Right lobe of liver (tissue), 6 donors: Measurements from ENCODE around the gene FADS2. TPM values are rescaled to one million over a fixed set of nuclear protein-coding genes. Genes with fewer than 3 reads are reported as not detected.

Source experiments
- ATAC-seq, 4 donors: fragments of 200-7000 bp; cut with Tn5 transposase; one replicate each; pipeline ENCODE4 v1.9.1; 2020; ENCODE audit warnings: mild to moderate bottlenecking in 4 of 4, moderate library complexity in 4 of 4
- DNase-seq, 3 donors: peaks; one replicate each; pipeline ENCODE4 v3.0.0-alpha.2; 2020
- H3K27ac ChIP-seq, 3 donors: fragments of 200-600 bp; one replicate each; pipeline ENCODE4 v1.8.0; 2022
- H3K27me3 ChIP-seq, 2 donors: fragments of 200-600 bp; one replicate each; pipeline ENCODE4 v1.8.0; 2022
- H3K36me3 ChIP-seq, 4 donors: fragments of 200-600 bp; sonication (generic) in 1 of 4; one replicate each; pipeline versions ENCODE4 v1.5.1 to v1.8.0; 2017 to 2022; ENCODE audit warnings: control low read depth in 1 of 4
- H3K4me1 ChIP-seq, 4 donors: fragments of 200-600 bp; sonication (generic) in 1 of 4; one replicate each; pipeline versions ENCODE4 v1.5.1 to v1.8.0; 2017 to 2022; ENCODE audit warnings: control low read depth in 1 of 4
- H3K4me3 ChIP-seq, 3 donors: fragments of 200-600 bp; one replicate each; pipeline ENCODE4 v1.8.0; 2022
- H3K9me3 ChIP-seq, 4 donors: fragments of 200-600 bp; sonication (generic) in 1 of 4; one replicate each; pipeline versions ENCODE4 v1.5.1 to v1.8.0; 2017 to 2022; ENCODE audit warnings: control low read depth in 1 of 4
- POLR2A ChIP-seq: fragments of 450-650 bp; IDR thresholded peaks from one replicate; pipeline ENCODE4 v1.6.1; 2017; ENCODE audit warnings: antibody characterized with exemption, mild to moderate bottlenecking
- WGBS: methylation state at CpG from one replicate; pipeline ENCODE4 v1.1.6; 2018; ENCODE audit warnings: low coverage, low lambda C conversion rate; ENCODE audit not compliant: insufficient coverage; ENCODE audit errors: missing lambda C conversion rate; 5-methylcytosine and 5-hydroxymethylcytosine counted together
- intact Hi-C, 2 donors: fragments of 100-400 bp; cut with DNase I; formaldehyde crosslinking; loops; one replicate each; pipeline versions ENCODE4 v1.11.2 to v1.14.1; 2022
- total RNA-seq, 6 experiments: library from RNA; depleted of rRNA in 2 of 6; stranded (reverse); fragments of >200 nt in 2 of 6; fragmentation: NEBNext Ultra II Directional in 3 of 6; extraction: Animal tissue kit (Norgen Biotek cat#: 25700) in 3 of 6; gene quantifications; one replicate each; pipeline versions ENCODE4 v1.1.0 to v1.2.4, GENCODE V29; 2016 to 2023
- TF ChIP-seq, protein P1 (sequence below), 4 donors: fragments of 200-600 bp in 3 of 4; fragments of 450-650 bp in 1 of 4; IDR thresholded peaks; one replicate each; pipeline versions ENCODE4 v1.5.1 to v1.8.0; 2016 to 2022; ENCODE audit warnings: antibody characterized with exemption in 4 of 4, mild to moderate bottlenecking in 2 of 4
- donor health status: DM: no; HTN: yes; CAD: no.
- donor health status: DM: no; HTN: no; CAD: no.
- donor health status: DM: no; HTN: no; CAD: no.
- donor health status: DM: no; HTN: yes; CAD: no.
- donor health status: DM: no; HTN: yes; CAD: no.

The FADS2 gene
- total RNA-seq, 6 experiments from 2014 or later, result 4.2 to 166 (median 110) TPM

DNA sequence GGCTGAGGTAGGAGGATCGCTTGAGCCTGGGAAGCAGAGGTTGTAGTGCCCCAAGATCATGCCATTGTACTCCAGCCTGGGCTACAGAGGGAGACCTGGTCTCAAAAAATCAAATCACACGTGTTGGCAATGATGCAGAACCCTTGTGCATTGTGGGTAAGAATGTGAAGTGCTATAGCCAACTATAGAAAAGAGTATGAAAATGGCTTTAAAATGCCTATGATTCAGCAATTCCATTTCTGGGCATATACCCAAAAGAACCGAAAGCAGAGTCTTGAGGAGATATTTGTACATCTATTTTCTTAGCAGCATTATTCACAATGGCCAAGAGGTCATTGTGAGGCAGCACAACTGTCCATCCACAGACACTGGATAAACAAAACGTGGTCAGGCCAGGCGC lies 65.9 kb downstream of the FADS2 start:
- no peaks in the 10 kb centered on the region for H3K9me3 ChIP-seq
- TF ChIP-seq, protein P1, sequence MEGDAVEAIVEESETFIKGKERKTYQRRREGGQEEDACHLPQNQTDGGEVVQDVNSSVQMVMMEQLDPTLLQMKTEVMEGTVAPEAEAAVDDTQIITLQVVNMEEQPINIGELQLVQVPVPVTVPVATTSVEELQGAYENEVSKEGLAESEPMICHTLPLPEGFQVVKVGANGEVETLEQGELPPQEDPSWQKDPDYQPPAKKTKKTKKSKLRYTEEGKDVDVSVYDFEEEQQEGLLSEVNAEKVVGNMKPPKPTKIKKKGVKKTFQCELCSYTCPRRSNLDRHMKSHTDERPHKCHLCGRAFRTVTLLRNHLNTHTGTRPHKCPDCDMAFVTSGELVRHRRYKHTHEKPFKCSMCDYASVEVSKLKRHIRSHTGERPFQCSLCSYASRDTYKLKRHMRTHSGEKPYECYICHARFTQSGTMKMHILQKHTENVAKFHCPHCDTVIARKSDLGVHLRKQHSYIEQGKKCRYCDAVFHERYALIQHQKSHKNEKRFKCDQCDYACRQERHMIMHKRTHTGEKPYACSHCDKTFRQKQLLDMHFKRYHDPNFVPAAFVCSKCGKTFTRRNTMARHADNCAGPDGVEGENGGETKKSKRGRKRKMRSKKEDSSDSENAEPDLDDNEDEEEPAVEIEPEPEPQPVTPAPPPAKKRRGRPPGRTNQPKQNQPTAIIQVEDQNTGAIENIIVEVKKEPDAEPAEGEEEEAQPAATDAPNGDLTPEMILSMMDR (IDR thresholded peaks at IDR 0.05), result no peak
- TF ChIP-seq POLR2A, result no peak
- peaks cover 0 to 8% (median 2%) of the 10 kb centered on the region in 4 donors for H3K4me1 ChIP-seq
- no peak overlapping the region for H3K4me3 ChIP-seq
- DNase-seq (no peak), ATAC-seq (no peak)
- intact Hi-C loops, result loop anchor here (10.0 kb wide), 2 partner anchors 89 to 171 kb away; no protein-coding TSS in a partner anchor
- 67% methylated on average over 3 of the region's 5 CpGs for WGBS
- no peaks in the 10 kb centered on the region for H3K27me3 ChIP-seq
- H3K36me3 ChIP-seq, result no peaks in the 10 kb centered on the region
- H3K27ac ChIP-seq, result no peak overlapping the region

DNA sequence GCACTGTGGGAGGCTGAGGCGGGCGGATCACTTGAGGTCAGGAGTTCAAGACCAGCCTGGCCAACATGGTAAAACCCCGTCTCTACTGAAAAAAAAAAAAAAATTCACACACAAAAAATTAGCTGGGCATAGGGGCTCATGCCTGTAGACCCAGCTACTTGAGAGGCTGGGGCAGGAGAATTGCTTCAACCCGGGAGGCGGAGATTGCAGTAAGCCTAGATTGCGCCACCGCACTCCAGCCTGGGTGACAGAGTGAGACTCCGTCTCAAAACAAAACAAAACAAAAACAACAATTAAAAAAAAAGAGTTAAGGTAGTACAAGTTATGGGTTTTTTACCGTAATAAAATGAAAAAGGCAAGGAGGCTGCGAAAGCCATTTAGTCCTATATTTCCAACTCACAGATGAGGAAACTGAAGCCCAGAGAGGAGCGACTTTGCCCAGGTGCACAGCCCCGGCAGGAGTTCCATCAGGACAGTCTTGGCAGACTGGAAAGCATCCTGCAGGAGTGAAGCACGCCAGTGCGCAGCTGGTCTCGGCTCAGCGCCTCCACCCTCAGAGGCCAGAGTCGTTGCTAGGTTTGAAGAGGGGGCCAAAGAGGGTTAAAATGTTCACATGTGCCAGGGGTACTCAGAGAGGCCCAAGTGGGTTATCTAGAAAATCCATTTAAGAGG lies 67.1 kb downstream of the FADS2 start:
- 65% methylated on average over 11 of the region's 17 CpGs for WGBS
- Histone ChIP-seq H3K27me3 (no peaks in the 10 kb centered on the region), H3K9me3 (no peaks in the 10 kb centered on the region), H3K4me3 (no peak overlapping the region), H3K36me3 (no peaks in the 10 kb centered on the region), H3K4me1 (peaks cover 0 to 11% (median 2%) of the 10 kb centered on the region in 4 donors), H3K27ac (no peak overlapping the region)
- TF ChIP-seq POLR2A, result no peak
- TF ChIP-seq, protein P1 (IDR thresholded peaks at IDR 0.05), result no peak
- ATAC-seq (no peak), DNase-seq (no peak)
- intact Hi-C loops, result loop anchor here (5.0 to 10.0 kb wide), 4 partner anchors 52 to 187 kb away; no protein-coding TSS in a partner anchor

DNA sequence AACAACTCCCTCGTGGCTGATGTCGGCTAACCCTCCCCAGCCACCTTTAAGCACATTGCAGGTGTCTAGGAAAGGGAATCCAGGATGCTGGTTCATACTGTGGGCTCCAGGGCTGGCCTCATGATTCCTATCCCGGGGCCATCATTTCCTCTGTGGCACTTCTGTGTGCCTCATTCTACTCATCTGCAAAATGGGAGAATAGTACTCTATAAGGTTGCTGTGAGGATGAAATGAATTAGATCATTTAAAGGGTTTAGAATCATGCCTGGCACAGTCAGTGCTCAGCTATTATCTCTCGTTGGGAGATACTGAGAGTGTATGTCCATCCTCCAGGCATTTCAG lies 67.6 kb downstream of the FADS2 start:
- ATAC-seq (no peak), DNase-seq (no peak)
- no peaks in the 10 kb centered on the region for H3K27me3 ChIP-seq
- H3K9me3 ChIP-seq, result no peaks in the 10 kb centered on the region
- no peak overlapping the region for H3K4me3 ChIP-seq
- no peak overlapping the region for H3K27ac ChIP-seq
- intact Hi-C loops, result loop anchor here (5.0 to 10.0 kb wide), 4 partner anchors 52 to 187 kb away; no protein-coding TSS in a partner anchor
- WGBS, result 39% methylated on average over 2 of the region's 4 CpGs
- TF ChIP-seq POLR2A, result no peak
- TF ChIP-seq, protein P1 (IDR thresholded peaks at IDR 0.05), result no peak
- no peaks in the 10 kb centered on the region for H3K36me3 ChIP-seq
- peaks cover 0 to 6% (median 1%) of the 10 kb centered on the region in 4 donors for H3K4me1 ChIP-seq

DNA sequence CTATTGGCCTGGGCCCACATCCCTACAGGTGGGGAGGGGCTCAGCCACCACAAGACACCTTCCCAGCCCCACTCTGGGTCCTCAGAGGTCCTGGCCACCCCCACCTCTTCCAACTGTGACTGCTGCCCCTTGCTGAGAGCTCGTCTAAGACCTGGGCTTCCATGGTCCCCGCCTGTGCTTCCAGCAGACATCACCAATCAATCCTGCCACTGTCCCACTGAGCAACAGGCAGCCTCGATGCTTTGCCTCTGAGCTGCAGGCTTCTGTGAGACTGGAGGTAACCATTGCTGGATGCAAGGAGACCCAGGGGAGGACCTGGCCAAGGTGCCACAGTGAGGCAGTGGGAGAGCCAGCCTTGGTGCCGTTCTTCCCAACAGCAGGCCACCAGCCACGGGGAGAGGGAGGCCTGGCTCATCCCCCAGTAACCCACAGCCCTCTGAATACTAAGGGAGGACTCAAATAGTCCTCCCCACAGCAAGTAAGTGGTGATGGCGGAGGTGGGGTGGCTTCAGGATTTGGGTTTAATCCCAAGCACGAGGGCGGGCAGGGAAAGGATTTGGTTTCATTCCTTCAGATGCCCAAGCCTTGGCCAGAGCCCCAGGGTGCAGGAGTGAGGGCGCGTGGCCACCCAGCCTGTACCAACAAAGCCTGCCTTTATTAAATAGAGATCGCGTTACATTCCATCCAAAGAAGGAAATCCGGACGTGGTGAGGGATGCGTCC lies 68.7 kb downstream of the FADS2 start:
- Histone ChIP-seq H3K4me3 (no peak overlapping the region), H3K36me3 (no peaks in the 10 kb centered on the region), H3K4me1 (peaks cover 0 to 3% (median 0%) of the 10 kb centered on the region in 4 donors), H3K27me3 (no peaks in the 10 kb centered on the region), H3K27ac (no peak overlapping the region), H3K9me3 (no peaks in the 10 kb centered on the region)
- ATAC-seq (no peak), DNase-seq (no peak)
- TF ChIP-seq, protein P1 (IDR thresholded peaks at IDR 0.05), result no peak
- no peak for TF ChIP-seq POLR2A
- intact Hi-C loops, result loop anchor here (5.0 to 10.0 kb wide), 4 partner anchors 50 to 185 kb away; no protein-coding TSS in a partner anchor
- WGBS, result 72% methylated on average over 11 of the region's 15 CpGs
